AG08396 (cell line): ENCODE measurements around the gene CHP1.
"Not testable (repeated sequence)": the region's sequence is repeated elsewhere in the genome, so short reads cannot be mapped to it uniquely, and the experiment has no call there.

Experiments
- DNase-seq: peaks from one replicate; pipeline ENCODE4 v3.0.0; 2012; ENCODE audit warnings: low spot score, mixed read lengths

The CHP1 gene

GRCh38 chr15:41292521-41292920 lies 61.5 kb downstream of the CHP1 start:
- DNase-seq: no peak

GRCh38 chr15:41301139-41301538 lies 70.1 kb downstream of the CHP1 start:
- DNase-seq: not testable (repeated sequence)

- no peak for DNase-seq
Measured at GRCh38 chr15:41301587-41301986, 70.5 kb downstream of the CHP1 start.

GRCh38 chr15:41304149-41304770 lies 73.2 kb downstream of the CHP1 start:
- no peak for DNase-seq

- DNase-seq: no peak
Measured at GRCh38 chr15:41307679-41308078, 76.6 kb downstream of the CHP1 start.

- no peak for DNase-seq
Measured at GRCh38 chr15:41309226-41309905, 78.3 kb downstream of the CHP1 start.

- DNase-seq: not testable (repeated sequence)
Measured at GRCh38 chr15:41320805-41321330, 89.8 kb downstream of the CHP1 start.

- no peak for DNase-seq
Measured at GRCh38 chr15:41323611-41324010, 92.5 kb downstream of the CHP1 start.

- DNase-seq: no peak
Measured at GRCh38 chr15:41331281-41331680, 100.2 kb downstream of the CHP1 start.
